HG03342 (cell line): ENCODE data around the gene SLC26A6.
A peak's percentile ranks its signal among the peaks of the same experiment; 100 is the strongest.

Experiments used
- ATAC-seq: cut with Tn5 transposase; IDR thresholded peaks from one replicate; pipeline ENCODE4 v1.9.1; 2021; ENCODE audit warnings: mild to moderate bottlenecking, moderate library complexity; ENCODE audit not compliant: unreplicated experiment

Gene SLC26A6

DNA sequence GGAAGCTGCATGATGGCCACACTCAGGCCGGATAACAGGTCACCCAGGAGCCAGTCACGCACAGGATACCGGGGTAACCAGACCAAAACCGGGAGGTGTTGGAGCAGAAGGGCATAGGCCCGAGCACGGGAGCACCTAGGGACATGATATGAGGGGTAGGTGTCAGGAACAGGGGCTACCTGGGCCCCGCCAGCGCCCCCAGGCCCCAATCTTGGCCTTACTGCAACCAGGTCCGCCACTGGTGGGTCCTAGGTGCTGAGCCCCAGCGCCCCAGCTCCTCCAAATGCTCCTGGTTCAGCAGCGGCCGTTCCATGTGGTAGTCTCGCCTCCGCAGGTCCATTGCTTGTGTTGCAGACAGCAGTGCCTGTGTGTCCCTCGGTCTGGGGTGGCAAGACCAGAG is 2.0 kb downstream of the SLC26A6 start:
- ATAC-seq: no peak

- ATAC-seq: no peak
These were observed 3.5 kb downstream of the SLC26A6 start for GRCh38 chr3:48631516-48632448.

- no peak for ATAC-seq
These were observed 4.4 kb downstream of the SLC26A6 start for GRCh38 chr3:48630833-48631232.

- ATAC-seq: no peak
These were observed 4.9 kb downstream of the SLC26A6 start for GRCh38 chr3:48630407-48630806.

DNA sequence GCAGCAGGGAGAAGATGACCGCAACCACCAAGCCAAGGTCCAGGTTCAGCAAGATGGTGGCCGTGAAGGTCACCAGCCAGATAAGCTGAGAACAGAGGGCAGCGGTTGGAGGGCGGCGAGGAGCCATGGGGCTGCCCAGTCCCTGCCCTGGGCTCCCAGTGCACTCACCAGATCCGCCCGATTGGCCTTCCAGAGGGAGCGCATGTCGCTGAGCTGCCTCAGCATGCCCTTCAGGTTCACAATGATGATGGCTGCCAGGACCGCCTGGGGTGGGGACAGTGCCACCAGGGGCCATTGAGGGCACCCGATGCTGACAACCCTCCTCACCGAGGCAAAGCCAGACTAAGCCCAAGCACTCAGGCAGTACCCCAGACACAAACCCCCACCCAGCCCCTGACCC is 5.4 kb downstream of the SLC26A6 start:
- ATAC-seq: no peak

GRCh38 chr3:48628277-48629017 is 6.8 kb downstream of the SLC26A6 start:
- ATAC-seq: no peak

GRCh38 chr3:48625600-48625999 is 9.7 kb downstream of the SLC26A6 start:
- no peak for ATAC-seq

DNA sequence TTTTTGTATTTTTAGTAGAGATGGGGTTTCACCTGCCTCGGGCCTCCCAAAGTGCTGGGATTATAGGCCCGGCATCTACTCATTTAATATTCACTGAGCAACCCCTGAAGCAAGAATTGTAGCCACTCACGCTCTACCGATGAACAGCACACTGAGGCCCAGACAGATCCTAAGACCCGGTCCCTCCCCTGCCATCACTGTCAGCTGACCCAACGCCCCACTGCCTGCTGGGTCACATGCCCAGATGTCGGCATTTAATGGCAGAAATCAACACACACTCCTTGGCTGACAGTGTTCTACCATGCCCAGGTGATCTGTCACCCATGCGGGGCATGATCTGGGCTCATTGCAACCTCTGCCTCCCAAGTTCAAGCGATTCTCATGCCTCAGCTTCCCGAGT is 10.5 kb downstream of the SLC26A6 start:
- no peak for ATAC-seq

- ATAC-seq: no peak
These were observed 11.3 kb downstream of the SLC26A6 start for GRCh38 chr3:48623851-48624547.

- no peak for ATAC-seq
These were observed 13.8 kb downstream of the SLC26A6 start, which contains the start of gene TMEM89 for GRCh38 chr3:48621461-48621869. TMEM89 (minus strand) TSS chr3:48621769; CDS start chr3:48621756, 13 bp downstream.

DNA sequence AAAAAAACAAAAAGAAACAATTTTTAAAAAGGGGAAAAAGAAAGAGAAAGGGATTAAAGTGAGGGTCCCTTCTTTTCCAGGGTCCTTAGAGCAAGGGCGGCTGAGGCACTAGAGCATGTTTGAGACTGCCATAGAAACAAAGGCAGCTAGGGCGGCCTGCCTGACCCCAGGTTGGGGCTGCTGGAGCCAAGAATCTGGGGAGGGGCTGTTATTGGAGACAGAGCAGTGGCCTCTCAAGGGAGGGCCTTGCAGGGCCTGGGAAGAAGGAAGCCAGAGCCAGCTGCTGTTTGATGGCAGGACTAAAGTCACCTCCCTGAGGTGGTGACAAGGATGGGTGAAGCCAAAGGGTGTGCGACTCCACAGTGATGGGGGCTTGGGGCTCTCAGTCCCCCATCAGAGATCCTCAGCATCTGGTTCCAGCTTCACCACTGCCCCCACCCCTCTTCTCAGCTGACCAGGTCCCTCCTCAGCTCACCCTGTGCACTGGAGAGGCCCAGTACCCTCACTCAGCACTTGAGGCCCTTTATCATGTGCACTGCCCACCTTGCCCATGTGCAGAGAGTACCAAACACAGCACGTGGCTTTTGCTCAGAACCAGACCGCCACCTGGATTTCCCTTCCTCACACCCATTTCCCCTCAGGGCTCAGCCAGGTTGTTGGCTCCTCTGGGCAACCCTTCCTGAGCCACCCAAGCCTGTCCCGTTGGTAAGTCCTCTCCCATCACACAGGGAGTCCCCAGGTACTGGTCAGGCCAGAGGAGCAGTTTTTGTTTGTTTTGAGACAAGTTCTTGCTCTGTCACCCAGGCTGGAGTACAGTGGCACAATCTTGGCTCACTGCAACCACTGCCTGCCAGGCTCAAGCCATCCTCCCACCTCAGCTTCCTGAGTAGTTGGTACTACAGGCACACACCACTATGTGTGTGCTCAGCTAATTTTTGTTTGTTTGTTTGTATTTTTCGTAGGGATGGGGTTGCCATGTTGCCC is 15.4 kb downstream of the SLC26A6 start:
- no peak for ATAC-seq

GRCh38 chr3:48617559-48617958 is 17.7 kb downstream of the SLC26A6 start:
- ATAC-seq: no peak

GRCh38 chr3:48614044-48614443 is 21.2 kb downstream of the SLC26A6 start:
- no peak for ATAC-seq

- no peak for ATAC-seq
These were observed 23.0 kb downstream of the SLC26A6 start for GRCh38 chr3:48612309-48612708.

- ATAC-seq: peak; percentile 95
These were observed 25.9 kb downstream of the SLC26A6 start, which contains the start of gene UQCRC1 for GRCh38 chr3:48609088-48610005. UQCRC1 (minus strand) TSS chr3:48609646; CDS start chr3:48609620, 26 bp downstream.

- no peak for ATAC-seq
These were observed 27.7 kb downstream of the SLC26A6 start for GRCh38 chr3:48607519-48607918.

DNA sequence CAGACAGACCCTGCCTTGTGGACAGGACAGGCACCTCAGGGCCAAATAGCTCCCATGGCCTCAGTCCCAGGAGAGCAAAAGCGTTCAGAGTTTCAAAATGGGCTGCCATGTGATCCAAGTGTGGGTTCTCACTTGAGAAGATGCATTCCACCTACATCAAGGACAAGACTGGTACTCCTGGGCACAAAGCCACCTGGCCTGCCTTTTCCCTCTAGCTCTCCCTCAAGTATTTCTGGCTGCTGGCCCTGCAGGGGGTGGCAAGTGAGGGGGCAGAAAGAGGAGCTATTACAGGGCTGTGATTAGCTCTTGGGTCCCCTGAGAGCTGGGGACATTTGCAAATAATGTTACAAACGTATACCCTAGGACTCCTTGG is 33.7 kb downstream of the SLC26A6 start:
- no peak for ATAC-seq

DNA sequence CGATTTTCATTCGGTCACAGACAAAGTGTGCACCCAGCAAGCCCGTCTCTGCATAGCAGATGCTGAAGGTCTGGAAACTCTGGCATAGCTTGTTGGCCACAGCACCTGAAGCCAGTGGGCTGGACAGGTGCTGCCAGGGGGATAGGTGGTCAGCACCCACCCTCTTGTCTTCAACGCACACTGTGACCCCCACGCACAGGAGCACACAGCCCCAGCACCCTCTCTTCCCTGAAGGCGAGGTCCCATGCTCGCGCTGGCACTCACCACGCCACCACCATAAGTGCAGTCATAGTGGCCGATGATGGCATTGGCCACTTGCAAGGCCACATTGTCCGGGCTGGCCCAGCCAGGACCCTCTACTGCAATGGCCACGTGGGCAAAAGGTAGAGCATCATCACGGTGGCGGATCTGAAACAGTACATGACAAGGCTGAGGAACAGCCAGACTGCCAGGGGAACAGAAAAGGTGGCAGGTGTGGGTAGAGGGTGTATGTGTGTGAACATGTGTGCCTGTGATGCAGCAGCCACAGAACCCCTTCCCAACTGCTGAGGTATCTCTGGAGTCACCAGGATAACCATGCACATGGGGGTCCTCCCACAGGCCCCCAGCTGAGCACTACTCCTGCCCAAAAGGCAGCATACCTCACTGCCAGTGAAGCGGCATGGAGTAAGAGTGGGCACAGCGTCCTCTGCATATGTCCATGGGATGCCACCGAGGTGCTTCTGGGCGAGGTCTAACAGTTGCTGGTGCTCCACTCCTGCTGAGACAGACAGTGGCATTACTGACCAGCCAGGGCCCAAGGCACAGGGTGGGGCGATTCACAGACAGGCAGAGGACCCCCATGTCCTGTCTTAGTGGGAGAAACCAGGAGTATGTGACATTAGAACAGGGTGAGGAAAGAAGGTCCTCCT is 34.3 kb downstream of the SLC26A6 start:
- no peak for ATAC-seq
